Ishikawa (cell line): ENCODE results near the gene HS2ST1.

Experiments
- CEBPB ChIP-seq: IDR thresholded peaks from 2 replicates; pipeline ENCODE4 v1.6.1; 2012
- CREB1 ChIP-seq: IDR thresholded peaks from 2 replicates; pipeline ENCODE4 v1.6.1; 2012; ENCODE audit warnings: low read depth
- EGR1 ChIP-seq: IDR thresholded peaks from 2 replicates; pipeline ENCODE4 v1.6.1; 2012
- EP300 ChIP-seq: IDR thresholded peaks from 2 replicates; pipeline ENCODE4 v1.6.1; 2012; ENCODE audit warnings: borderline replicate concordance
- FOXM1 ChIP-seq: IDR thresholded peaks from 2 replicates; pipeline ENCODE4 v1.6.1; 2012; ENCODE audit warnings: low read depth, borderline replicate concordance
- NFIC ChIP-seq: IDR thresholded peaks from 2 replicates; pipeline ENCODE4 v1.6.1; 2012
- RAD21 ChIP-seq: IDR thresholded peaks from 2 replicates; pipeline ENCODE4 v1.6.1; 2012; ENCODE audit warnings: low read depth
- REST ChIP-seq: IDR thresholded peaks from 2 replicates; pipeline ENCODE4 v1.6.1; 2012; ENCODE audit warnings: low read depth, mild to moderate bottlenecking
- TAF1 ChIP-seq: IDR thresholded peaks from 2 replicates; pipeline ENCODE4 v1.6.1; 2012; ENCODE audit warnings: low read depth, mild to moderate bottlenecking
- TCF12 ChIP-seq: IDR thresholded peaks from 2 replicates; pipeline ENCODE4 v1.6.1; 2012; ENCODE audit warnings: low read depth
- TEAD4 ChIP-seq: IDR thresholded peaks from 2 replicates; pipeline ENCODE4 v1.6.1; 2012
- USF1 ChIP-seq: IDR thresholded peaks from 2 replicates; pipeline ENCODE4 v1.6.1; 2012
- YY1 ChIP-seq: IDR thresholded peaks from 2 replicates; pipeline ENCODE4 v1.6.1; 2012; ENCODE audit warnings: low read depth
- ZBTB7A ChIP-seq: IDR thresholded peaks from 2 replicates; pipeline ENCODE4 v1.6.1; 2012; ENCODE audit warnings: low read depth
- TF ChIP-seq, protein P1 (sequence below): IDR thresholded peaks from 2 replicates; pipeline ENCODE4 v1.6.1; 2012

The HS2ST1 gene

GRCh38 chr1:87072904-87073303 is 158.5 kb downstream of the HS2ST1 start:
- no peak for TF ChIP-seq EGR1
- no peak for TF ChIP-seq RAD21
- TF ChIP-seq TAF1, result no peak
- TF ChIP-seq YY1, result no peak
- TF ChIP-seq NFIC, result no peak
- TF ChIP-seq EP300, result no peak
- no peak for TF ChIP-seq ZBTB7A

DNA sequence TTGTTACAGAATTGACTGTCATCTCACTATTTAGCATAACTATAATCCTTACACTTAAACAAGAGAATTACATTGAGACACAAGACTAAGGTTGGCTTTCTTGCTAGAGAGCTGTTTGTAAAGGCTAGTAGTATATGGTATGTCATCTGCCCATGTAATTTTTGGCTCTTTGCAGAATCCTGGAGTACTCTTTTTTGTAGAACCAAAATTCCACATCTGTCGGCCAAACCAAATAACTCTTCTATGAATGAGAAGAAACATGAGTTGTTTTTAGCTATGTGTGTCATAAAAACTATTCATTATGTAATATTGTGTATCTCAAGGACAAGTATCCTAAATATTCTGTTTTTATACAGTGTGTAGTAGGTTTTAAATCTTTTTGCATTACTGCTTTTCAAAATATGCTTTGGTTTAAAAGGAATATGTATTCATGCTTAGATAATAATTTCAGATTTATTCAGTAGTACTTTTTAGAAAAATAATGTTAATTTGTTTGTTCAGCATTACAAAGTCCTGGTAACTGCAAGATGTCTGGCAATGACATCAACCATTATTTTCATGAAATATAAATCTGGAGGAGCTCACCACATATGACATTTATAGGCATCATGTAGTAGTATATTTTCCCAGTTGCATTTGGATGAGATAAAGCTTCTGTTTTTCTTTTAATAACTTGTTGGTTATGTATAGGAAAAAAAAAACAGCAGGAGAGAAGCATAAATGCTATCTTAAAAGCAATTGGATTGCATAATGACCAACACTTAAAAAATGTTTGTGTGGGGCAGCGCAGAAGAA is 159.8 kb downstream of the HS2ST1 start:
- TF ChIP-seq YY1 (no peak), TEAD4 (no peak)

GRCh38 chr1:87077959-87078639 is 163.7 kb downstream of the HS2ST1 start:
- no peak for TF ChIP-seq EP300
- no peak for TF ChIP-seq REST
- no peak for TF ChIP-seq YY1
- TF ChIP-seq CREB1, result no peak
- TF ChIP-seq FOXM1, result no peak
- TF ChIP-seq EGR1, result no peak
- no peak for TF ChIP-seq RAD21

DNA sequence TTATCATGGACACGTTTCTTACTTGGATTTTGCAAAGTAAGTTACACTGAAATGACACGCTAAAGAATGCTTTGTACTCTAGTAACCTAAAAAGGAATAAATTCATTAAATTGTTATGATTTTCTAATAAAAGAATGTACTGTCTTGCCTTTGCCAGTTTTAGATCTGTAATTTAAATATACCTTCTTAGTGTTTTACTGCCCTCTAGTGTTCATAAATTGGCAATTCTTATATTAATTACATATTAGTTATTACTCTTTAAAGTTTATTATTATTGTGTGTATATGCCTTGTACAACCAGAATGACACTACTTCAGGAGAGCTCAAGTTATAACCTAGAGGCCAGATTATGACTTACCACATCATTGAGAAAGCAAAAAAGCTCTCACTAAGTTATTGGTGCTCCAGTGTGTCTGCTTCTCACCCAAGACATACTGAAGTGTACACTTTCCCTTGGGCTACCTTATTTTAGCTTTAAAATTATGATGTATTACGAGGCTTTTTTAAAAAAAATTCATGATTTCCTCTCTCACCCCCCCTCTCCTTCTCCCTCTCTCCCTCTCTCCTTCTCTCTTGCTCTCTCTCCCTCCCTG is 169.9 kb downstream of the HS2ST1 start:
- no peak for TF ChIP-seq NFIC
- no peak for TF ChIP-seq EGR1
- no peak for TF ChIP-seq USF1
- TF ChIP-seq RAD21, result peak; percentile 49
- TF ChIP-seq YY1, result no peak
- TF ChIP-seq CREB1, result no peak
- TF ChIP-seq TEAD4, result no peak

GRCh38 chr1:87086120-87086519 is 171.7 kb downstream of the HS2ST1 start:
- TF ChIP-seq CEBPB (no peak), TAF1 (no peak), REST (no peak), YY1 (no peak), CREB1 (no peak), USF1 (no peak), FOXM1 (no peak), TCF12 (no peak), TEAD4 (no peak), ZBTB7A (no peak), RAD21 (no peak), EGR1 (no peak), NFIC (no peak), EP300 (no peak)
- TF ChIP-seq, protein P1, sequence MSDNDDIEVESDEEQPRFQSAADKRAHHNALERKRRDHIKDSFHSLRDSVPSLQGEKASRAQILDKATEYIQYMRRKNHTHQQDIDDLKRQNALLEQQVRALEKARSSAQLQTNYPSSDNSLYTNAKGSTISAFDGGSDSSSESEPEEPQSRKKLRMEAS, result no peak

GRCh38 chr1:87089070-87089736 is 174.8 kb downstream of the HS2ST1 start:
- TF ChIP-seq EGR1 (no peak), ZBTB7A (no peak), FOXM1 (no peak), USF1 (no peak), REST (no peak), RAD21 (no peak), CEBPB (no peak), CREB1 (no peak), YY1 (no peak), TCF12 (no peak)
- TF ChIP-seq, protein P1, result no peak
